ENCODE results near the gene TDRD10. TPM values are rescaled to one million over a fixed set of nuclear protein-coding genes. Genes with fewer than 3 reads are reported as not detected.

The TDRD10 gene
- polyA plus RNA-seq, 4 donors = 0.81 to 3.4 (median 1.6) TPM; not detected in 1

GRCh38 chr1:154579374-154579773 lies 77.4 kb downstream of the TDRD10 start:
- no peak overlapping the region for H3K4me3 ChIP-seq (ENCODE audit: low read depth in 1 of 3, low read length in 3 of 3)
- 76 to 87% (median 86%) methylated on average over 8 of the region's 8 CpGs for WGBS, 3 donors
- H3K36me3 ChIP-seq (ENCODE audit: control insufficient read depth in 3 of 3, insufficient read depth in 2 of 3, low read depth in 1 of 3, low read length in 3 of 3) = peaks cover 14 to 63% (median 15%) of the 10 kb centered on the region in 3 donors
- no peak overlapping the region for H3K27ac ChIP-seq (ENCODE audit: low read depth in 1 of 3, low read length in 2 of 3)
- no peaks in the 10 kb centered on the region for H3K9me3 ChIP-seq (ENCODE audit: control insufficient read depth in 2 of 2, insufficient read depth in 1 of 2, low read depth in 1 of 2, low read length in 1 of 2)
- DNase-seq (no peak), FAIRE-seq (no peak)
- H3K27me3 ChIP-seq (ENCODE audit: control insufficient read depth in 3 of 3, insufficient read depth in 3 of 3, low read length in 3 of 3) = no peaks in the 10 kb centered on the region
- H3K4me1 ChIP-seq (ENCODE audit: control insufficient read depth in 3 of 3, insufficient read depth in 2 of 3, low read depth in 1 of 3, low read length in 2 of 3) = no peaks in the 10 kb centered on the region

GRCh38 chr1:154581766-154582165 lies 79.7 kb downstream of the TDRD10 start:
- Histone ChIP-seq H3K27me3 (ENCODE audit: control insufficient read depth in 3 of 3, insufficient read depth in 3 of 3, low read length in 3 of 3) (no peaks in the 10 kb centered on the region), H3K9me3 (ENCODE audit: control insufficient read depth in 2 of 2, insufficient read depth in 1 of 2, low read depth in 1 of 2, low read length in 1 of 2) (no peaks in the 10 kb centered on the region), H3K4me3 (ENCODE audit: low read depth in 1 of 3, low read length in 3 of 3) (no peak overlapping the region), H3K4me1 (ENCODE audit: control insufficient read depth in 3 of 3, insufficient read depth in 2 of 3, low read depth in 1 of 3, low read length in 2 of 3) (no peaks in the 10 kb centered on the region), H3K27ac (ENCODE audit: low read depth in 1 of 3, low read length in 2 of 3) (no peak overlapping the region), H3K36me3 (ENCODE audit: control insufficient read depth in 3 of 3, insufficient read depth in 2 of 3, low read depth in 1 of 3, low read length in 3 of 3) (peaks cover 35 to 84% (median 35%) of the 10 kb centered on the region in 3 donors)
- DNase-seq (no peak), FAIRE-seq (no peak)
- WGBS, 3 donors = 67 to 77% (median 75%) methylated on average over 3 of the region's 3 CpGs

GRCh38 chr1:154582885-154583284 lies 80.9 kb downstream of the TDRD10 start:
- Histone ChIP-seq H3K27me3 (ENCODE audit: control insufficient read depth in 3 of 3, insufficient read depth in 3 of 3, low read length in 3 of 3) (no peaks in the 10 kb centered on the region), H3K36me3 (ENCODE audit: control insufficient read depth in 3 of 3, insufficient read depth in 2 of 3, low read depth in 1 of 3, low read length in 3 of 3) (peaks cover 41 to 86% (median 41%) of the 10 kb centered on the region in 3 donors), H3K27ac (ENCODE audit: low read depth in 1 of 3, low read length in 2 of 3) (no peak overlapping the region), H3K9me3 (ENCODE audit: control insufficient read depth in 2 of 2, insufficient read depth in 1 of 2, low read depth in 1 of 2, low read length in 1 of 2) (no peaks in the 10 kb centered on the region), H3K4me3 (ENCODE audit: low read depth in 1 of 3, low read length in 3 of 3) (no peak overlapping the region), H3K4me1 (ENCODE audit: control insufficient read depth in 3 of 3, insufficient read depth in 2 of 3, low read depth in 1 of 3, low read length in 2 of 3) (no peaks in the 10 kb centered on the region)
- 86 to 90% (median 90%) methylated on average over 6 of the region's 6 CpGs for WGBS, 3 donors
- FAIRE-seq = no peak
- no peak for DNase-seq

- H3K4me1 ChIP-seq (ENCODE audit: control insufficient read depth in 3 of 3, insufficient read depth in 2 of 3, low read depth in 1 of 3, low read length in 2 of 3) = no peaks in the 10 kb centered on the region
- peaks cover 48 to 85% (median 50%) of the 10 kb centered on the region in 3 donors for H3K36me3 ChIP-seq (ENCODE audit: control insufficient read depth in 3 of 3, insufficient read depth in 2 of 3, low read depth in 1 of 3, low read length in 3 of 3)
- no peaks in the 10 kb centered on the region for H3K9me3 ChIP-seq (ENCODE audit: control insufficient read depth in 2 of 2, insufficient read depth in 1 of 2, low read depth in 1 of 2, low read length in 1 of 2)
- WGBS, 3 donors = 64 to 73% (median 67%) methylated on average over 9 of the region's 9 CpGs
- no peak for FAIRE-seq
- no peaks in the 10 kb centered on the region for H3K27me3 ChIP-seq (ENCODE audit: control insufficient read depth in 3 of 3, insufficient read depth in 3 of 3, low read length in 3 of 3)
- H3K4me3 ChIP-seq (ENCODE audit: low read depth in 1 of 3, low read length in 3 of 3) = no peak overlapping the region
- H3K27ac ChIP-seq (ENCODE audit: low read depth in 1 of 3, low read length in 2 of 3) = no peak overlapping the region
- DNase-seq = no peak
These were observed 81.8 kb downstream of the TDRD10 start for GRCh38 chr1:154583773-154584172.

GRCh38 chr1:154584267-154584994 lies 82.4 kb downstream of the TDRD10 start:
- 77 to 82% (median 81%) methylated on average over 9 of the region's 9 CpGs for WGBS, 3 donors
- no peaks in the 10 kb centered on the region for H3K9me3 ChIP-seq (ENCODE audit: control insufficient read depth in 2 of 2, insufficient read depth in 1 of 2, low read depth in 1 of 2, low read length in 1 of 2)
- H3K4me1 ChIP-seq (ENCODE audit: control insufficient read depth in 3 of 3, insufficient read depth in 2 of 3, low read depth in 1 of 3, low read length in 2 of 3) = no peaks in the 10 kb centered on the region
- no peak overlapping the region for H3K27ac ChIP-seq (ENCODE audit: low read depth in 1 of 3, low read length in 2 of 3)
- H3K36me3 ChIP-seq (ENCODE audit: control insufficient read depth in 3 of 3, insufficient read depth in 2 of 3, low read depth in 1 of 3, low read length in 3 of 3) = peaks cover 54 to 84% (median 55%) of the 10 kb centered on the region in 3 donors
- no peaks in the 10 kb centered on the region for H3K27me3 ChIP-seq (ENCODE audit: control insufficient read depth in 3 of 3, insufficient read depth in 3 of 3, low read length in 3 of 3)
- FAIRE-seq = no peak
- DNase-seq = no peak
- H3K4me3 ChIP-seq (ENCODE audit: low read depth in 1 of 3, low read length in 3 of 3) = no peak overlapping the region

- no peaks in the 10 kb centered on the region for H3K4me1 ChIP-seq (ENCODE audit: control insufficient read depth in 3 of 3, insufficient read depth in 2 of 3, low read depth in 1 of 3, low read length in 2 of 3)
- FAIRE-seq (no peak), DNase-seq (no peak)
- H3K27ac ChIP-seq (ENCODE audit: low read depth in 1 of 3, low read length in 2 of 3) = no peak overlapping the region
- H3K27me3 ChIP-seq (ENCODE audit: control insufficient read depth in 3 of 3, insufficient read depth in 3 of 3, low read length in 3 of 3) = no peaks in the 10 kb centered on the region
- no peaks in the 10 kb centered on the region for H3K9me3 ChIP-seq (ENCODE audit: control insufficient read depth in 2 of 2, insufficient read depth in 1 of 2, low read depth in 1 of 2, low read length in 1 of 2)
- H3K4me3 ChIP-seq (ENCODE audit: low read depth in 1 of 3, low read length in 3 of 3) = no peak overlapping the region
- 88 to 91% (median 89%) methylated on average over 10 of the region's 10 CpGs for WGBS, 3 donors
- peaks cover 65 to 85% (median 65%) of the 10 kb centered on the region in 3 donors for H3K36me3 ChIP-seq (ENCODE audit: control insufficient read depth in 3 of 3, insufficient read depth in 2 of 3, low read depth in 1 of 3, low read length in 3 of 3)
These were observed 84.2 kb downstream of the TDRD10 start for GRCh38 chr1:154586231-154586630.

GRCh38 chr1:154586641-154587040 lies 84.6 kb downstream of the TDRD10 start:
- Histone ChIP-seq H3K4me1 (ENCODE audit: control insufficient read depth in 3 of 3, insufficient read depth in 2 of 3, low read depth in 1 of 3, low read length in 2 of 3) (no peaks in the 10 kb centered on the region), H3K36me3 (ENCODE audit: control insufficient read depth in 3 of 3, insufficient read depth in 2 of 3, low read depth in 1 of 3, low read length in 3 of 3) (peaks cover 68 to 86% (median 70%) of the 10 kb centered on the region in 3 donors), H3K4me3 (ENCODE audit: low read depth in 1 of 3, low read length in 3 of 3) (no peak overlapping the region), H3K9me3 (ENCODE audit: control insufficient read depth in 2 of 2, insufficient read depth in 1 of 2, low read depth in 1 of 2, low read length in 1 of 2) (no peaks in the 10 kb centered on the region), H3K27me3 (ENCODE audit: control insufficient read depth in 3 of 3, insufficient read depth in 3 of 3, low read length in 3 of 3) (no peaks in the 10 kb centered on the region), H3K27ac (ENCODE audit: low read depth in 1 of 3, low read length in 2 of 3) (no peak overlapping the region)
- FAIRE-seq (no peak), DNase-seq (no peak)
- 94 to 97% (median 97%) methylated on average over 6 of the region's 6 CpGs for WGBS, 3 donors

- no peak for DNase-seq
- no peaks in the 10 kb centered on the region for H3K4me1 ChIP-seq (ENCODE audit: control insufficient read depth in 3 of 3, insufficient read depth in 2 of 3, low read depth in 1 of 3, low read length in 2 of 3)
- H3K27ac ChIP-seq (ENCODE audit: low read depth in 1 of 3, low read length in 2 of 3) = no peak overlapping the region
- no peaks in the 10 kb centered on the region for H3K27me3 ChIP-seq (ENCODE audit: control insufficient read depth in 3 of 3, insufficient read depth in 3 of 3, low read length in 3 of 3)
- no peaks in the 10 kb centered on the region for H3K9me3 ChIP-seq (ENCODE audit: control insufficient read depth in 2 of 2, insufficient read depth in 1 of 2, low read depth in 1 of 2, low read length in 1 of 2)
- 79 to 83% (median 81%) methylated on average over 9 to 10 of the region's 10 CpGs for WGBS, 3 donors
- no peak for FAIRE-seq
- no peak overlapping the region for H3K4me3 ChIP-seq (ENCODE audit: low read depth in 1 of 3, low read length in 3 of 3)
- H3K36me3 ChIP-seq (ENCODE audit: control insufficient read depth in 3 of 3, insufficient read depth in 2 of 3, low read depth in 1 of 3, low read length in 3 of 3) = peaks cover 57 to 75% (median 61%) of the 10 kb centered on the region in 3 donors
These were observed 87.8 kb downstream of the TDRD10 start for GRCh38 chr1:154589780-154590179.

- no peaks in the 10 kb centered on the region for H3K27me3 ChIP-seq (ENCODE audit: control insufficient read depth in 3 of 3, insufficient read depth in 3 of 3, low read length in 3 of 3)
- H3K9me3 ChIP-seq (ENCODE audit: control insufficient read depth in 2 of 2, insufficient read depth in 1 of 2, low read depth in 1 of 2, low read length in 1 of 2) = no peaks in the 10 kb centered on the region
- 69 to 87% (median 84%) methylated on average over 5 of the region's 5 CpGs for WGBS, 3 donors
- no peak for FAIRE-seq
- peaks cover 53 to 74% (median 54%) of the 10 kb centered on the region in 3 donors for H3K36me3 ChIP-seq (ENCODE audit: control insufficient read depth in 3 of 3, insufficient read depth in 2 of 3, low read depth in 1 of 3, low read length in 3 of 3)
- no peaks in the 10 kb centered on the region for H3K4me1 ChIP-seq (ENCODE audit: control insufficient read depth in 3 of 3, insufficient read depth in 2 of 3, low read depth in 1 of 3, low read length in 2 of 3)
- H3K4me3 ChIP-seq (ENCODE audit: low read depth in 1 of 3, low read length in 3 of 3) = no peak overlapping the region
- DNase-seq = no peak
- H3K27ac ChIP-seq (ENCODE audit: low read depth in 1 of 3, low read length in 2 of 3) = no peak overlapping the region
These were observed 88.7 kb downstream of the TDRD10 start for GRCh38 chr1:154590756-154591155.
